GM23248 (cell line): ENCODE results near the gene RNF166.

Source experiments
- EZH2 ChIP-seq: fragments of 200-600 bp; sonication (generic); IDR thresholded peaks from 2 replicates; pipeline ENCODE4 v1.6.1; 2018; ENCODE audit warnings: antibody characterized with exemption, mild to moderate bottlenecking; ENCODE audit not compliant: insufficient read depth, poor library complexity, severe bottlenecking
- EZH2phosphoT487 ChIP-seq: fragments of 200-600 bp; sonication (generic); IDR thresholded peaks from 2 replicates; pipeline ENCODE4 v1.6.1; 2018; ENCODE audit warnings: antibody characterized with exemption, moderate library complexity, mild to moderate bottlenecking, low read depth; ENCODE audit not compliant: insufficient read depth

- TF ChIP-seq EZH2 (no peak), EZH2phosphoT487 (no peak)
Observed at GRCh38 chr16:88700322-88700635, 5.9 kb downstream of the RNF166 start.
